ENCODE measurements around the gene PAK3. TPM values are rescaled to one million over a fixed set of nuclear protein-coding genes. Genes with fewer than 3 reads are reported as not detected.
A peak's percentile ranks its signal among the peaks of the same experiment; 100 is the strongest.

PAK3 gene
- total and polyA plus RNA-seq, 2 experiments from 2014 or later: not detected

- TF ChIP-seq EZH2 (IDR thresholded peaks at IDR 0.05; ENCODE audit: insufficient read depth, poor library complexity, severe bottlenecking) (no peak), EZH2phosphoT487 (IDR thresholded peaks at IDR 0.05; ENCODE audit: insufficient read depth, low read depth) (no peak)
- H3K36me3 ChIP-seq (ENCODE audit: low read depth): no peaks in the 10 kb centered on the region
- no peaks in the 10 kb centered on the region for H3K79me2 ChIP-seq (ENCODE audit: insufficient read depth)
- H3K27me3 ChIP-seq (replicated peaks; ENCODE audit: insufficient read depth): no peaks in the 10 kb centered on the region
- no peak overlapping the region for H3K4me3 ChIP-seq
- no peaks in the 10 kb centered on the region for H3K9me3 ChIP-seq (ENCODE audit: low read depth)
- H3F3A ChIP-seq (ENCODE audit: insufficient read depth): no peaks in the 10 kb centered on the region
- DNase-seq: no peak
- H3K9me2 ChIP-seq (ENCODE audit: insufficient read depth): no peaks in the 10 kb centered on the region
- H3K27ac ChIP-seq: no peak overlapping the region
- no peak overlapping the region for H3K9ac ChIP-seq
- in situ Hi-C loops (cut with MboI): no loop called here
- no peak overlapping the region for H3K4me2 ChIP-seq (ENCODE audit: unreplicated experiment)
- no peaks in the 10 kb centered on the region for H3K4me1 ChIP-seq (ENCODE audit: insufficient read depth)
- H4K20me1 ChIP-seq (ENCODE audit: insufficient read depth): no peaks in the 10 kb centered on the region
- no peak overlapping the region for H2AFZ ChIP-seq
- 55 to 61% methylated on average over 3 of the region's 3 CpGs for WGBS, 2 experiments (ENCODE audit: low coverage in 1 of 2, low lambda C conversion rate in 2 of 2, missing lambda C conversion rate in 2 of 2)
Observed at GRCh38 chrX:111159232-111159631, 63.2 kb downstream of the PAK3 start.

GRCh38 chrX:111164728-111165127, 68.7 kb downstream of the PAK3 start:
- Histone ChIP-seq H3K36me3 (ENCODE audit: low read depth) (no peaks in the 10 kb centered on the region), H3K27me3 (replicated peaks; ENCODE audit: insufficient read depth) (no peaks in the 10 kb centered on the region), H3K4me2 (ENCODE audit: unreplicated experiment) (no peak overlapping the region), H3K79me2 (ENCODE audit: insufficient read depth) (no peaks in the 10 kb centered on the region), H3K9me3 (ENCODE audit: low read depth) (no peaks in the 10 kb centered on the region), H3K4me1 (ENCODE audit: insufficient read depth) (no peaks in the 10 kb centered on the region), H3K9ac (no peak overlapping the region), H4K20me1 (ENCODE audit: insufficient read depth) (no peaks in the 10 kb centered on the region), H3K9me2 (ENCODE audit: insufficient read depth) (no peaks in the 10 kb centered on the region), H3K4me3 (no peak overlapping the region), H3F3A (ENCODE audit: insufficient read depth) (no peaks in the 10 kb centered on the region), H3K27ac (no peak overlapping the region), H2AFZ (no peak overlapping the region)
- in situ Hi-C loops (cut with MboI): no loop called here
- WGBS, 2 experiments (ENCODE audit: low coverage in 1 of 2, low lambda C conversion rate in 2 of 2, missing lambda C conversion rate in 2 of 2): 18 to 28% methylated on average over 3 of the region's 3 CpGs
- DNase-seq: peak; percentile 22
- TF ChIP-seq EZH2phosphoT487 (IDR thresholded peaks at IDR 0.05; ENCODE audit: insufficient read depth, low read depth) (no peak), EZH2 (IDR thresholded peaks at IDR 0.05; ENCODE audit: insufficient read depth, poor library complexity, severe bottlenecking) (no peak)

GRCh38 chrX:111165902-111166301, 69.9 kb downstream of the PAK3 start:
- no peak overlapping the region for H3K4me2 ChIP-seq (ENCODE audit: unreplicated experiment)
- in situ Hi-C loops (cut with MboI): no loop called here
- no peaks in the 10 kb centered on the region for H3F3A ChIP-seq (ENCODE audit: insufficient read depth)
- H3K27ac ChIP-seq: no peak overlapping the region
- no peak for DNase-seq
- no peak overlapping the region for H3K4me3 ChIP-seq
- H3K36me3 ChIP-seq (ENCODE audit: low read depth): no peaks in the 10 kb centered on the region
- no peak overlapping the region for H3K9ac ChIP-seq
- no peak overlapping the region for H2AFZ ChIP-seq
- no peaks in the 10 kb centered on the region for H3K4me1 ChIP-seq (ENCODE audit: insufficient read depth)
- H4K20me1 ChIP-seq (ENCODE audit: insufficient read depth): no peaks in the 10 kb centered on the region
- no peaks in the 10 kb centered on the region for H3K27me3 ChIP-seq (replicated peaks; ENCODE audit: insufficient read depth)
- H3K79me2 ChIP-seq (ENCODE audit: insufficient read depth): no peaks in the 10 kb centered on the region
- no peaks in the 10 kb centered on the region for H3K9me2 ChIP-seq (ENCODE audit: insufficient read depth)
- TF ChIP-seq EZH2phosphoT487 (IDR thresholded peaks at IDR 0.05; ENCODE audit: insufficient read depth, low read depth) (no peak), EZH2 (IDR thresholded peaks at IDR 0.05; ENCODE audit: insufficient read depth, poor library complexity, severe bottlenecking) (no peak)
- WGBS, 2 experiments (ENCODE audit: low coverage in 1 of 2, low lambda C conversion rate in 2 of 2, missing lambda C conversion rate in 2 of 2): 57 to 85% methylated on average over 1 of the region's 1 CpG
- no peaks in the 10 kb centered on the region for H3K9me3 ChIP-seq (ENCODE audit: low read depth)

- TF ChIP-seq EZH2phosphoT487 (IDR thresholded peaks at IDR 0.05; ENCODE audit: insufficient read depth, low read depth) (no peak), EZH2 (IDR thresholded peaks at IDR 0.05; ENCODE audit: insufficient read depth, poor library complexity, severe bottlenecking) (no peak)
- no peaks in the 10 kb centered on the region for H3K4me1 ChIP-seq (ENCODE audit: insufficient read depth)
- no peaks in the 10 kb centered on the region for H3F3A ChIP-seq (ENCODE audit: insufficient read depth)
- no peak overlapping the region for H3K27ac ChIP-seq
- no peak overlapping the region for H3K9ac ChIP-seq
- no peaks in the 10 kb centered on the region for H3K9me3 ChIP-seq (ENCODE audit: low read depth)
- WGBS, 2 experiments (ENCODE audit: low coverage in 1 of 2, low lambda C conversion rate in 2 of 2, missing lambda C conversion rate in 2 of 2): 60 to 73% methylated on average over 1 to 3 of the region's 3 CpGs
- no peaks in the 10 kb centered on the region for H3K27me3 ChIP-seq (replicated peaks; ENCODE audit: insufficient read depth)
- H3K36me3 ChIP-seq (ENCODE audit: low read depth): no peaks in the 10 kb centered on the region
- H3K4me3 ChIP-seq: no peak overlapping the region
- no peak overlapping the region for H2AFZ ChIP-seq
- H4K20me1 ChIP-seq (ENCODE audit: insufficient read depth): no peaks in the 10 kb centered on the region
- DNase-seq: no peak
- no peak overlapping the region for H3K4me2 ChIP-seq (ENCODE audit: unreplicated experiment)
- H3K79me2 ChIP-seq (ENCODE audit: insufficient read depth): no peaks in the 10 kb centered on the region
- H3K9me2 ChIP-seq (ENCODE audit: insufficient read depth): no peaks in the 10 kb centered on the region
- in situ Hi-C loops (cut with MboI): no loop called here
Observed at GRCh38 chrX:111167334-111167733, 71.3 kb downstream of the PAK3 start.

- Histone ChIP-seq H3K36me3 (ENCODE audit: low read depth) (no peaks in the 10 kb centered on the region), H3K79me2 (ENCODE audit: insufficient read depth) (no peaks in the 10 kb centered on the region), H3K27me3 (replicated peaks; ENCODE audit: insufficient read depth) (no peaks in the 10 kb centered on the region), H3K9me3 (ENCODE audit: low read depth) (no peaks in the 10 kb centered on the region), H3F3A (ENCODE audit: insufficient read depth) (no peaks in the 10 kb centered on the region), H2AFZ (no peak overlapping the region), H4K20me1 (ENCODE audit: insufficient read depth) (no peaks in the 10 kb centered on the region), H3K4me3 (no peak overlapping the region), H3K27ac (no peak overlapping the region), H3K4me2 (ENCODE audit: unreplicated experiment) (no peak overlapping the region), H3K4me1 (ENCODE audit: insufficient read depth) (no peaks in the 10 kb centered on the region), H3K9ac (no peak overlapping the region), H3K9me2 (ENCODE audit: insufficient read depth) (no peaks in the 10 kb centered on the region)
- WGBS, 2 experiments (ENCODE audit: low coverage in 1 of 2, low lambda C conversion rate in 2 of 2, missing lambda C conversion rate in 2 of 2): 40 to 46% methylated on average over 2 of the region's 2 CpGs
- in situ Hi-C loops (cut with MboI): no loop called here
- TF ChIP-seq EZH2phosphoT487 (IDR thresholded peaks at IDR 0.05; ENCODE audit: insufficient read depth, low read depth) (no peak), EZH2 (IDR thresholded peaks at IDR 0.05; ENCODE audit: insufficient read depth, poor library complexity, severe bottlenecking) (no peak)
- peak; percentile 13 for DNase-seq
Observed at GRCh38 chrX:111168314-111168713, 72.3 kb downstream of the PAK3 start.
